OCI-LY1 (cell line): Measurements from ENCODE around the gene HPDL.

Source experiments
- EZH2 ChIP-seq: fragments of 200-600 bp; sonication (generic), shearing (Covaris generic); IDR thresholded peaks from 2 replicates; pipeline ENCODE4 v1.8.0; 2017; ENCODE audit warnings: borderline replicate concordance, mixed run types, mild to moderate bottlenecking, antibody characterized with exemption, low read length, moderate library complexity, mixed read lengths
- TF ChIP-seq, protein P1 (sequence below): fragments of 200-600 bp; sonication (generic), shearing (Covaris generic); IDR thresholded peaks from 2 replicates; pipeline ENCODE4 v1.5.1; 2017; ENCODE audit warnings: mild to moderate bottlenecking, antibody characterized with exemption, low read length, moderate library complexity, mixed read lengths

DNA sequence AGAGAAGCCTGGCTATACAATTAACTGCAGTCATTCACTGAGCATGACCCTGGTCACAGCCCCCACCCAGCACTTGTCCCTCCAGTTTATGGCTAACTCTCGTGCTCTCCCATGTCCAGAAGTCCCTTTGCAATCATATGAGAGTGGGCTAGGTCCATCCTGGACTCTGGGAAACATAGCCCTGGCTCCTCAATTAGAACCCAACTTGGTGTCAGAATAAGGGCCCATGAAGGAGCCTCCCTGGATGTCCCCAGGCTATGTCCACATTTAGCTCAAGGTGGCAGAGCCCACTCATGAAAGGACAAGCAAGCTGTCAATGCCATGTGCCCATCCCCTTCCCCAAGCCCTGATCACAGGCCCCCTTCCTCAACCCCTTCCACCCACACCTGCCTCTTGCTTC lies 27.4 kb upstream of the HPDL start:
- TF ChIP-seq, protein P1, sequence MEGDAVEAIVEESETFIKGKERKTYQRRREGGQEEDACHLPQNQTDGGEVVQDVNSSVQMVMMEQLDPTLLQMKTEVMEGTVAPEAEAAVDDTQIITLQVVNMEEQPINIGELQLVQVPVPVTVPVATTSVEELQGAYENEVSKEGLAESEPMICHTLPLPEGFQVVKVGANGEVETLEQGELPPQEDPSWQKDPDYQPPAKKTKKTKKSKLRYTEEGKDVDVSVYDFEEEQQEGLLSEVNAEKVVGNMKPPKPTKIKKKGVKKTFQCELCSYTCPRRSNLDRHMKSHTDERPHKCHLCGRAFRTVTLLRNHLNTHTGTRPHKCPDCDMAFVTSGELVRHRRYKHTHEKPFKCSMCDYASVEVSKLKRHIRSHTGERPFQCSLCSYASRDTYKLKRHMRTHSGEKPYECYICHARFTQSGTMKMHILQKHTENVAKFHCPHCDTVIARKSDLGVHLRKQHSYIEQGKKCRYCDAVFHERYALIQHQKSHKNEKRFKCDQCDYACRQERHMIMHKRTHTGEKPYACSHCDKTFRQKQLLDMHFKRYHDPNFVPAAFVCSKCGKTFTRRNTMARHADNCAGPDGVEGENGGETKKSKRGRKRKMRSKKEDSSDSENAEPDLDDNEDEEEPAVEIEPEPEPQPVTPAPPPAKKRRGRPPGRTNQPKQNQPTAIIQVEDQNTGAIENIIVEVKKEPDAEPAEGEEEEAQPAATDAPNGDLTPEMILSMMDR: no peak
- no peak for TF ChIP-seq EZH2
